A673 (cell line): ENCODE measurements around the gene DPH2. TPM values are rescaled to one million over a fixed set of nuclear protein-coding genes. Genes with fewer than 3 reads are reported as not detected.
A peak's percentile ranks its signal among the peaks of the same experiment; 100 is the strongest.

Source experiments
- BruUV-seq: library from RNA; stranded (reverse); fragments of 400-500 nt; replicated peaks from 2 replicates; lab custom pipeline; 2021; lab: Mats Ljungman, UMichigan
- CTCF ChIA-PET: fragments of 300-600 bp; sonication (Branson Sonifier 250); formaldehyde crosslinking; loops from one replicate; lab custom pipeline; 2022; ENCODE audit warnings: antibody characterized with exemption; lab: Charles Lee
- POLR2A ChIA-PET: fragments of 300-600 bp; sonication (Branson Sonifier 250); formaldehyde crosslinking; loops from one replicate; lab custom pipeline; 2022; ENCODE audit warnings: antibody characterized with exemption; ENCODE audit not compliant: low non-redundant PET; lab: Charles Lee
- DNase-seq: peaks from one replicate; pipeline ENCODE4 v3.0.0-alpha.2; 2015; ENCODE audit warnings: low spot score
- H3K27ac ChIP-seq: fragments of 200-600 bp; sonication (generic); 2 replicates; pipeline ENCODE4 v1.5.1; 2016; ENCODE audit warnings: mixed run types, low read depth, mild to moderate bottlenecking, mixed read lengths, antibody characterized with exemption, low read length; ENCODE audit not compliant: poor library complexity, severe bottlenecking
- H3K27me3 ChIP-seq: fragments of 200-600 bp; sonication (generic); replicated peaks from 2 replicates; pipeline ENCODE4 v1.6.1; 2017; ENCODE audit warnings: mixed run types, low read depth, mild to moderate bottlenecking, mixed read lengths, antibody characterized with exemption, low read length; ENCODE audit not compliant: insufficient read depth, poor library complexity
- H3K36me3 ChIP-seq: fragments of 200-600 bp; sonication (generic); 2 replicates; pipeline ENCODE4 v1.6.1; 2016; ENCODE audit warnings: mixed run types, mild to moderate bottlenecking, mixed read lengths, antibody characterized with exemption, low read length; ENCODE audit not compliant: insufficient read depth, poor library complexity, severe bottlenecking
- H3K4me1 ChIP-seq: fragments of 200-600 bp; sonication (generic); 2 replicates; pipeline ENCODE4 v1.6.1; 2017; ENCODE audit warnings: mixed run types, mild to moderate bottlenecking, mixed read lengths, antibody characterized with exemption, low read length; ENCODE audit not compliant: insufficient read depth, poor library complexity, severe bottlenecking
- H3K4me3 ChIP-seq: fragments of 200-600 bp; sonication (generic); 2 replicates; pipeline ENCODE4 v1.5.1; 2016; ENCODE audit warnings: low read depth, mixed run types, mild to moderate bottlenecking, mixed read lengths, low read length; ENCODE audit not compliant: poor library complexity, severe bottlenecking
- H3K9me3 ChIP-seq: fragments of 200-600 bp; sonication (generic); 2 replicates; pipeline ENCODE4 v1.6.1; 2016; ENCODE audit warnings: mixed run types, low read depth, mild to moderate bottlenecking, mixed read lengths, antibody characterized with exemption, low read length; ENCODE audit not compliant: poor library complexity, severe bottlenecking
- CTCF ChIP-seq: fragments of 300-800, 200-600 bp; sonication (generic); conservative IDR thresholded peaks from 2 replicates; pipeline ENCODE4 v1.5.1; 2017; ENCODE audit warnings: low read depth, mild to moderate bottlenecking, antibody characterized with exemption, low read length, moderate library complexity, mixed read lengths
- EZH2 ChIP-seq: fragments of 200-600 bp; sonication (generic); IDR thresholded peaks from 2 replicates; pipeline ENCODE4 v1.6.1; 2017; ENCODE audit warnings: borderline replicate concordance, low read depth, mild to moderate bottlenecking, mixed read lengths, antibody characterized with exemption, low read length; ENCODE audit not compliant: poor library complexity, severe bottlenecking
- intact Hi-C: fragments of 100-400 bp; cut with micrococcal nuclease; formaldehyde crosslinking; loops from one replicate; pipeline ENCODE4 v1.10.0; 2022; ENCODE audit not compliant: unreplicated experiment
- total RNA-seq: library from RNA; stranded (reverse); gene quantifications from 2 replicates; pipeline ENCODE4 v1.2.3, GENCODE V29; 2021

DPH2 gene
- total RNA-seq, 1 experiment from 2014 or later = 52.8 TPM

DNA sequence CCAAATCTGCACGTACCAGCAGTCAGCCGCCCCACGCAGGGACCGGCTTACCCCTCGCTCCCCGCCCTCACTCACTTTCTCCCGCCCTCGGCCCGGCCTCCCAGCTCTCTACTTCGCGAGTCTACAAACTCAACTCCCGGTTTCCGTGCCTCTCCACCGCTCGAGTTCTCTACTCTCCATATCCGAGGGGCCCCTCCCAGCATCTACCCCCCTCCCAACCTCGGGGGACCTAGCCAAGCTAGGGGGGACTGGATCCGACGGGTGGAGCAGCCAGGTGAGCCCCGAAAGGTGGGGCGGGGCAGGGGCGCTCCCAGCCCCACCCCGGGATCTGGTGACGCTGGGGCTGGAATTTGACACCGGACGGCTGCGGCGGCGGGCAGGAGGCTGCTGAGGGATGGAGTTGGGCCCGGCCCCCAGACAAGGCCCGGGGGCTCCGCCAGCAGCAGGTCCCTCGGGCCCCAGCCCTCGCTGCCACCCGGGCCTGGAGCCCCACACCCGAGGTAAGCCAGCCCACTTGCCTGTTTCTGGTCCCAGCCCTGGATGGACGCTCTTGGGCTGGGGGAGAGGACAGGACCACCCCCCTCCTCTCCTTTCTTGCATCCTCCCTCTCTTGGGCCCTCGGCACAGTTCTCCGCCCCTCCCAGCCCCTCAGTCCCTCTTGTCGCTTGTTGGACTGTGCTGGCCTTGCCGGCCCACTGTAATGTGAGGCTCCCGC is 36.3 kb upstream of the DPH2 start, which contains the start of gene ARTN:
Gene ARTN, plus strand, starts transcription at position 416 of the 715 bp plus-strand sequence. CDS start 1,856 bp downstream, outside the sequence.
- H3K4me1 ChIP-seq = peaks cover 32% of the 10 kb centered on the region
- BruUV-seq = no TSS peak
- peak within 1 kb of the TSS; percentile 53 for H3K4me3 ChIP-seq
- peaks cover 14% of the 10 kb centered on the region for H3K36me3 ChIP-seq
- CTCF ChIA-PET = interaction anchor here (0.5 to 7.0 kb wide), 6 partner anchors 18 to 228 kb away, joined by 3 to 238 read pairs (median 3); no protein-coding TSS in a partner anchor
- H3K27ac ChIP-seq = peak within 1 kb of the TSS; percentile 63
- POLR2A ChIA-PET = no interaction called here
- H3K27me3 ChIP-seq = no peaks in the 10 kb centered on the region
- intact Hi-C loops = loop anchor here (1.0 to 2.0 kb wide), 3 partner anchors 73 to 405 kb away; no protein-coding TSS in a partner anchor
- TF ChIP-seq EZH2 = no peak
- TF ChIP-seq CTCF = no peak
- peak; percentile 49 for DNase-seq
- H3K9me3 ChIP-seq = no peaks in the 10 kb centered on the region

GRCh38 chr1:43934101-43934985 is 35.5 kb upstream of the DPH2 start:
- H3K4me1 ChIP-seq = peaks cover 32% of the 10 kb centered on the region
- CTCF ChIA-PET = interaction anchor here (0.5 to 7.0 kb wide), 22 partner anchors 10 to 707 kb away, joined by 3 to 238 read pairs (median 4); partner anchors contain the start of gene KDM4A
- H3K4me3 ChIP-seq = peak overlapping the region; percentile 53
- peak overlapping the region; percentile 63 for H3K27ac ChIP-seq
- no peaks in the 10 kb centered on the region for H3K9me3 ChIP-seq
- BruUV-seq = TSS peak; percentile 38
- H3K36me3 ChIP-seq = peaks cover 14% of the 10 kb centered on the region
- no peaks in the 10 kb centered on the region for H3K27me3 ChIP-seq
- TF ChIP-seq EZH2 (no peak), CTCF (peak; percentile 91)
- intact Hi-C loops = loop anchor here (1.0 to 2.0 kb wide), 3 partner anchors 74 to 406 kb away; no protein-coding TSS in a partner anchor
- peak; percentile 89 for DNase-seq
- POLR2A ChIA-PET = interaction anchor here (0.6 to 1.3 kb wide), 5 partner anchors 74 to 707 kb away, joined by 3 to 9 read pairs (median 4); no protein-coding TSS in a partner anchor

- TF ChIP-seq EZH2 (no peak), CTCF (no peak; the same call in 1 of the 2 replicates)
- H3K27me3 ChIP-seq = no peaks in the 10 kb centered on the region
- H3K9me3 ChIP-seq = no peaks in the 10 kb centered on the region
- H3K36me3 ChIP-seq = peaks cover 14% of the 10 kb centered on the region
- peaks cover 32% of the 10 kb centered on the region for H3K4me1 ChIP-seq
- intact Hi-C loops = loop anchor here (1.0 to 2.0 kb wide), 3 partner anchors 74 to 406 kb away; no protein-coding TSS in a partner anchor
- peak overlapping the region; percentile 63 for H3K27ac ChIP-seq
- DNase-seq = no peak
- H3K4me3 ChIP-seq = peak overlapping the region; percentile 53
- POLR2A ChIA-PET = interaction anchor here (0.6 to 1.3 kb wide), 5 partner anchors 74 to 708 kb away, joined by 3 to 9 read pairs (median 4); no protein-coding TSS in a partner anchor
- BruUV-seq = no TSS peak
- CTCF ChIA-PET = interaction anchor here (0.6 to 7.0 kb wide), 18 partner anchors 10 to 708 kb away, joined by 3 to 238 read pairs (median 5); partner anchors contain the start of gene KDM4A
Measured at GRCh38 chr1:43934986-43935324, 34.9 kb upstream of the DPH2 start.
